BJ (cell line): ENCODE results near the gene NALCN. TPM values are rescaled to one million over a fixed set of nuclear protein-coding genes. Genes with fewer than 3 reads are reported as not detected.

ENCODE experiments used
- CTCF ChIA-PET: fragments of 350-600 bp; formaldehyde crosslinking; extraction: SDS; loops from one replicate; lab custom pipeline; 2021; ENCODE audit warnings: antibody characterized with exemption, inconsistent platforms; lab: Yijun Ruan, JAX
- POLR2A ChIA-PET: fragments of 300-600 bp; sonication (Branson Sonifier 250); formaldehyde crosslinking; extraction: SDS; loops from one replicate; lab custom pipeline; 2021; ENCODE audit warnings: antibody characterized with exemption; lab: Charles Lee
- DNase-seq: peaks from one replicate; pipeline ENCODE4 v3.0.0-alpha.2; 2011; ENCODE audit warnings: low read depth
- H3K27me3 ChIP-seq: 2 replicates; pipeline ENCODE4 v1.6.0; 2011; ENCODE audit warnings: low read length; ENCODE audit not compliant: control insufficient read depth, insufficient read depth
- H3K36me3 ChIP-seq: 2 replicates; pipeline ENCODE4 v1.5.1; 2011; ENCODE audit warnings: low read length; ENCODE audit not compliant: control insufficient read depth, insufficient read depth
- H3K4me3 ChIP-seq: 2 replicates; pipeline ENCODE4 v1.5.1; 2011; ENCODE audit warnings: low read depth, mild to moderate bottlenecking, control low read depth, low read length
- polyA plus RNA-seq: library from polyadenylated mRNA; depleted of rRNA; stranded (reverse); fragments of >200 nt; gene quantifications from 2 replicates; pipeline ENCODE4 v1.2.3, GENCODE V29; 2011
- TF ChIP-seq, protein P1 (sequence below): IDR thresholded peaks from 2 replicates; pipeline ENCODE4 v1.5.1; 2011; ENCODE audit warnings: low read depth, mild to moderate bottlenecking, control low read depth, inconsistent platforms, low read length, moderate library complexity; ENCODE audit not compliant: insufficient read depth

NALCN gene
- polyA plus RNA-seq, 1 experiment: 2.9 TPM

DNA sequence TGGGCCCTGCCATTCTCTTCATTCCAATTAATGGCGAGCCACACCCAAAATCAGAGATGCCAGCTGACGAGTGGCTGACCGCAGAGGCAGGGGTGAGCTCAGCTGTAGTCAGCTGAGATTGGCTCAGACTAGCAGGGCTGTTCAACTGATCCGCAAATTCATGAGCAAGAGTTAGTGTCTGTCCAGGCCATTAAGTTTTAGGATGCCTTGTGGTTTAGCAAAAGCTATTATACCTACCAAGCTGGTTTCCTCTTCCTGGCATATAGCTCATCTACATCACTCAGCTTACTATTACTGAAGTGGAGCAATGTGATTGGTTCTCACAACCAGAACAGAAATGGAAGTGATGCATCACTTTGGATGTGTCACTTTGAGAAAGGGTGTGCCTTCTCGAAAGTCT, 148.7 kb downstream of the NALCN start:
- no peak overlapping the region for H3K4me3 ChIP-seq
- TF ChIP-seq, protein P1, sequence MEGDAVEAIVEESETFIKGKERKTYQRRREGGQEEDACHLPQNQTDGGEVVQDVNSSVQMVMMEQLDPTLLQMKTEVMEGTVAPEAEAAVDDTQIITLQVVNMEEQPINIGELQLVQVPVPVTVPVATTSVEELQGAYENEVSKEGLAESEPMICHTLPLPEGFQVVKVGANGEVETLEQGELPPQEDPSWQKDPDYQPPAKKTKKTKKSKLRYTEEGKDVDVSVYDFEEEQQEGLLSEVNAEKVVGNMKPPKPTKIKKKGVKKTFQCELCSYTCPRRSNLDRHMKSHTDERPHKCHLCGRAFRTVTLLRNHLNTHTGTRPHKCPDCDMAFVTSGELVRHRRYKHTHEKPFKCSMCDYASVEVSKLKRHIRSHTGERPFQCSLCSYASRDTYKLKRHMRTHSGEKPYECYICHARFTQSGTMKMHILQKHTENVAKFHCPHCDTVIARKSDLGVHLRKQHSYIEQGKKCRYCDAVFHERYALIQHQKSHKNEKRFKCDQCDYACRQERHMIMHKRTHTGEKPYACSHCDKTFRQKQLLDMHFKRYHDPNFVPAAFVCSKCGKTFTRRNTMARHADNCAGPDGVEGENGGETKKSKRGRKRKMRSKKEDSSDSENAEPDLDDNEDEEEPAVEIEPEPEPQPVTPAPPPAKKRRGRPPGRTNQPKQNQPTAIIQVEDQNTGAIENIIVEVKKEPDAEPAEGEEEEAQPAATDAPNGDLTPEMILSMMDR: no peak
- POLR2A ChIA-PET: no interaction called here
- no peaks in the 10 kb centered on the region for H3K36me3 ChIP-seq
- H3K27me3 ChIP-seq: no peaks in the 10 kb centered on the region
- DNase-seq: no peak
- CTCF ChIA-PET: interaction anchor here (1.5 kb wide), 1 partner anchor 16 kb away, joined by 4 read pairs; no protein-coding TSS in a partner anchor

- no peak overlapping the region for H3K4me3 ChIP-seq
- ChIA-PET CTCF (interaction anchor here (0.7 kb wide), 1 partner anchor 48 kb away, joined by 3 read pairs; no protein-coding TSS in a partner anchor), POLR2A (no interaction called here)
- TF ChIP-seq, protein P1: no peak
- no peak for DNase-seq
- H3K27me3 ChIP-seq: no peaks in the 10 kb centered on the region
- H3K36me3 ChIP-seq: no peaks in the 10 kb centered on the region
Measured at GRCh38 chr13:101265934-101266333, 150.4 kb downstream of the NALCN start.

DNA sequence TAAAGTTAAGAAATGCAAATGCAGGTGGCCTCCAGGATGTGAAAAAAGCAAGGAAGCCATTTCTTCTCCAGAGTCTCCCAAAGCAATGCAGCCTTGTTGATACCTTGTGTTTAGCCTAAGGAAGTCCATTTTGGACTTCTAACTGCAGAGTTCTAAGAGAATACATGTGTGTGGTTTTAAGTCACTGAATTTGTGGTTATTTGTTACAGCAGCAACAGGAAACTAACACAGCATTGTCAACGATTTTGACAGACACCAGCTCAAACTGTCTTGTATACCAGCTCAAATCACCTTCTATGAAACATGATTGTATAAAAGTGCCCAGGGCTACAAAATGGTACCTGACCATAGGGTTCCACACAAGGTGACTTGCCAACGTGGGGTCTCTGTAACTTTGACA, 151.4 kb downstream of the NALCN start:
- CTCF ChIA-PET: no interaction called here
- no peaks in the 10 kb centered on the region for H3K36me3 ChIP-seq
- POLR2A ChIA-PET: interaction anchor here (0.6 kb wide), 1 partner anchor 157 kb away, joined by 4 read pairs; no protein-coding TSS in a partner anchor
- no peak overlapping the region for H3K4me3 ChIP-seq
- no peaks in the 10 kb centered on the region for H3K27me3 ChIP-seq
- DNase-seq: no peak
- TF ChIP-seq, protein P1: no peak

- ChIA-PET POLR2A (no interaction called here), CTCF (no interaction called here)
- no peak for DNase-seq
- no peaks in the 10 kb centered on the region for H3K27me3 ChIP-seq
- TF ChIP-seq, protein P1: no peak
- no peaks in the 10 kb centered on the region for H3K36me3 ChIP-seq
- H3K4me3 ChIP-seq: no peak overlapping the region
Measured at GRCh38 chr13:101262306-101262705, 154.0 kb downstream of the NALCN start.

- no peak for DNase-seq
- TF ChIP-seq, protein P1: no peak
- POLR2A ChIA-PET: no interaction called here
- CTCF ChIA-PET: interaction anchor here (1.0 to 1.5 kb wide), 2 partner anchors 40 to 114 kb away, joined by 3 read pairs; no protein-coding TSS in a partner anchor
- H3K4me3 ChIP-seq: no peak overlapping the region
- H3K36me3 ChIP-seq: no peaks in the 10 kb centered on the region
- H3K27me3 ChIP-seq: no peaks in the 10 kb centered on the region
Measured at GRCh38 chr13:101258509-101258908, 157.8 kb downstream of the NALCN start.
